H1 (cell line): ENCODE results near the gene CAMTA1. TPM values are rescaled to one million over a fixed set of nuclear protein-coding genes. Genes with fewer than 3 reads are reported as not detected.

Experiments
- POU5F1 ChIP-seq: IDR thresholded peaks from 2 replicates; pipeline ENCODE4 v1.6.1; 2011; ENCODE audit warnings: low read depth, mild to moderate bottlenecking, low read length, moderate library complexity
- polyA plus RNA-seq, 7 experiments: library from polyadenylated mRNA; depleted of rRNA in 3 of 7; stranded (reverse) in 5 of 7; unstranded in 2 of 7; fragments of >200 nt in 5 of 7; fragments of 200-250 nt in 2 of 7; gene quantifications; 1 replicate in 5 of 7; 2 replicates in 1 of 7; 4 replicates in 1 of 7; pipeline versions ENCODE4 v1.2.1 to v1.2.3, GENCODE V29; 2011 to 2013; ENCODE audit warnings: missing spikeins in 2 of 7, mixed read lengths in 2 of 7
- total RNA-seq: library from RNA; stranded (reverse); fragmentation: NEBNext Ultra II Directional; extraction: Animal tissue kit (Norgen Biotek cat#: 25700); gene quantifications from 2 replicates; pipeline ENCODE4 v1.2.1, GENCODE V29; 2021

The CAMTA1 gene
- total and polyA plus RNA-seq, 2 of the 8 experiments (the other 6 are each of a cell fraction or from before 2014, with no cell fraction given) = 65.0 to 119 TPM

- TF ChIP-seq POU5F1 = no peak
Observed at GRCh38 chr1:7770997-7771822, 986.0 kb downstream of the CAMTA1 start, which contains the start of gene VAMP3 (continued).
